GM19099 (cell line): Measurements from ENCODE around the gene F11.

Experiments
- POLR2A ChIP-seq: IDR thresholded peaks from 3 replicates; pipeline ENCODE4 v1.6.1; 2011; ENCODE audit warnings: low read depth; ENCODE audit not compliant: insufficient read length; ENCODE audit errors: extremely low read depth

Gene F11

GRCh38 chr4:186243331-186243730, 22.7 kb upstream of the F11 start:
- TF ChIP-seq POLR2A, result no peak

- no peak for TF ChIP-seq POLR2A
Measured at GRCh38 chr4:186244835-186245234, 21.2 kb upstream of the F11 start.

- TF ChIP-seq POLR2A, result no peak
Measured at GRCh38 chr4:186248643-186249042, 17.3 kb upstream of the F11 start.

- no peak for TF ChIP-seq POLR2A
Measured at GRCh38 chr4:186249785-186250754, 15.9 kb upstream of the F11 start.

- TF ChIP-seq POLR2A, result no peak
Measured at GRCh38 chr4:186250760-186251159, 15.2 kb upstream of the F11 start.

GRCh38 chr4:186255122-186255521, 10.9 kb upstream of the F11 start:
- no peak for TF ChIP-seq POLR2A

GRCh38 chr4:186258216-186258811, 7.7 kb upstream of the F11 start:
- no peak for TF ChIP-seq POLR2A

GRCh38 chr4:186260117-186260503, 5.9 kb upstream of the F11 start:
- no peak for TF ChIP-seq POLR2A

GRCh38 chr4:186260504-186261448, 5.2 kb upstream of the F11 start:
- no peak for TF ChIP-seq POLR2A

GRCh38 chr4:186264660-186265059, 1.3 kb upstream of the F11 start:
- no peak for TF ChIP-seq POLR2A

GRCh38 chr4:186266729-186267456, 904 bp downstream of the F11 start:
- no peak for TF ChIP-seq POLR2A

- no peak for TF ChIP-seq POLR2A
Measured at GRCh38 chr4:186271081-186271678, 5.2 kb downstream of the F11 start.

GRCh38 chr4:186272699-186273391, 6.9 kb downstream of the F11 start:
- no peak for TF ChIP-seq POLR2A
